ENCODE measurements around the gene TMF1.

GRCh38 chr3:69048990-69049389, 3.1 kb downstream of the TMF1 start:
- TF ChIP-seq FOSL1 (IDR thresholded peaks at IDR 0.05; ENCODE audit: insufficient read depth, low read depth, low read length) (no peak), ATF3 (IDR thresholded peaks at IDR 0.05; ENCODE audit: insufficient read depth, low read depth, low read length) (no peak), SRF (IDR thresholded peaks at IDR 0.05; ENCODE audit: low read depth, low read length) (no peak), ASH2L (IDR thresholded peaks at IDR 0.05; ENCODE audit: low read length) (no peak), CTCF (IDR thresholded peaks at IDR 0.05; ENCODE audit: control extremely low read depth in 1 of 3, insufficient read depth in 1 of 3, low read depth in 1 of 3, low read length in 3 of 3) (no peak)

Data from H1 (cell line).